ENCODE results near the gene KLF8.

- TF ChIP-seq ZNF76 (tag by site-specific recombination; IDR thresholded peaks at IDR 0.05; ENCODE audit: borderline replicate concordance, low read depth) (no peak), ZNF202 (tag by site-specific recombination; IDR thresholded peaks at IDR 0.05; ENCODE audit: borderline replicate concordance) (no peak), CTCF (tag by site-specific recombination; IDR thresholded peaks at IDR 0.05) (no peak), ZNF391 (tag by site-specific recombination; IDR thresholded peaks at IDR 0.05; ENCODE audit: borderline replicate concordance, low read depth) (no peak), GLIS1 (tag by site-specific recombination; IDR thresholded peaks at IDR 0.05) (no peak), ZNF16 (tag by site-specific recombination; IDR thresholded peaks at IDR 0.05; ENCODE audit: low read depth) (no peak), BCL6B (tag by site-specific recombination; IDR thresholded peaks at IDR 0.05) (no peak), ZNF184 (tag by site-specific recombination; IDR thresholded peaks at IDR 0.05) (no peak), ZNF513 (tag by site-specific recombination; IDR thresholded peaks at IDR 0.05) (no peak), ZNF707 (tag by site-specific recombination; IDR thresholded peaks at IDR 0.05) (no peak), ZNF639 (tag by site-specific recombination; IDR thresholded peaks at IDR 0.05) (no peak), ZNF629 (tag by site-specific recombination; IDR thresholded peaks at IDR 0.05) (no peak), ZNF341 (tag by site-specific recombination; IDR thresholded peaks at IDR 0.05; ENCODE audit: low read depth) (no peak)
These were observed 49.6 kb downstream of the KLF8 start for GRCh38 chrX:56281789-56282188.
